B cell (primary cell): ENCODE results near the gene EEF1AKMT3. TPM values are rescaled to one million over a fixed set of nuclear protein-coding genes. Genes with fewer than 3 reads are reported as not detected.
A peak's percentile ranks its signal among the peaks of the same experiment; 100 is the strongest.

Experiments used
- ATAC-seq: fragments of 200-7000 bp; cut with Tn5 transposase; one replicate; pipeline ENCODE4 v1.10.0; 2021; ENCODE audit warnings: low read depth, mild to moderate bottlenecking, moderate number of reproducible peaks, moderate library complexity
- CTCF ChIA-PET: fragments of 350-600 bp; sonication (Branson Sonifier 250); formaldehyde crosslinking; loops from one replicate; lab custom pipeline; 2021; ENCODE audit warnings: antibody characterized with exemption, inconsistent platforms; lab: Charles Lee
- POLR2A ChIA-PET: fragments of 350-600 bp; sonication (Branson Sonifier 250); formaldehyde crosslinking; loops from one replicate; lab custom pipeline; 2021; ENCODE audit warnings: antibody characterized with exemption; lab: Charles Lee
- DNase-seq: peaks from one replicate; pipeline ENCODE4 v3.0.0; 2013
- H2AFZ ChIP-seq: 2 replicates; pipeline ENCODE4 v1.6.1; 2012; ENCODE audit warnings: mild to moderate bottlenecking, low read depth, low read length; ENCODE audit not compliant: insufficient read depth, poor library complexity, severe bottlenecking
- H3K27ac ChIP-seq, 2 donors: 1 replicate in 1 of 2; 2 replicates in 1 of 2; pipeline ENCODE4 v1.5.1; 2012 to 2013; ENCODE audit warnings: low read length in 2 of 2, mild to moderate bottlenecking in 2 of 2, moderate library complexity in 1 of 2
- H3K27me3 ChIP-seq, 4 experiments: fragments of 200-600 bp in 1 of 4; sonication (generic) in 1 of 4; replicated peaks in 1 of 4; 1 replicate in 2 of 4; 2 replicates in 2 of 4; pipeline versions ENCODE4 v1.6.1 to v1.7.0; 2013 to 2016; ENCODE audit warnings: low read length in 3 of 4, mild to moderate bottlenecking in 2 of 4, mixed read lengths in 1 of 4, moderate library complexity in 1 of 4; ENCODE audit not compliant: insufficient read depth in 4 of 4, control insufficient read depth in 3 of 4; ENCODE audit errors: control extremely low read depth in 1 of 4
- H3K36me3 ChIP-seq, 2 experiments: replicated peaks in 1 of 2; 1 replicate in 1 of 2; 2 replicates in 1 of 2; pipeline versions ENCODE4 v1.6.1 to v1.7.1; 2013; ENCODE audit warnings: low read length in 1 of 2; ENCODE audit not compliant: insufficient read depth in 2 of 2, control insufficient read depth in 1 of 2; ENCODE audit errors: control extremely low read depth in 1 of 2, extremely low read depth in 1 of 2
- H3K4me1 ChIP-seq, 2 donors: fragments of 200-600 bp in 1 of 2; sonication (generic) in 1 of 2; 1 replicate in 1 of 2; 2 replicates in 1 of 2; pipeline versions ENCODE4 v1.5.1 to v1.6.1; 2013 to 2017; ENCODE audit warnings: low read length in 2 of 2; ENCODE audit not compliant: control insufficient read depth in 2 of 2, insufficient read depth in 2 of 2
- H3K4me2 ChIP-seq: replicated peaks from 2 replicates; pipeline ENCODE3; 2012; ENCODE audit warnings: mild to moderate bottlenecking, low read depth, low read length; ENCODE audit not compliant: poor library complexity, severe bottlenecking
- H3K4me3 ChIP-seq, 5 experiments: fragments of 200-600 bp in 1 of 5; sonication (generic) in 1 of 5; 1 replicate in 3 of 5; 2 replicates in 2 of 5; pipeline versions ENCODE4 v1.5.1 to v1.7.0; 2011 to 2016; ENCODE audit warnings: low read length in 4 of 5, mild to moderate bottlenecking in 4 of 5, low read depth in 2 of 5, control low read depth in 1 of 5, moderate library complexity in 1 of 5; ENCODE audit not compliant: insufficient read depth in 1 of 5; ENCODE audit errors: control extremely low read depth in 1 of 5, extremely low read depth in 1 of 5
- H3K79me2 ChIP-seq: fragments of 200-600 bp; sonication (generic); one replicate; pipeline ENCODE4 v1.6.0; 2016; ENCODE audit warnings: low read length; ENCODE audit not compliant: control insufficient read depth, insufficient read depth
- H3K9ac ChIP-seq: fragments of 200-600 bp; sonication (generic); 2 replicates; pipeline ENCODE4 v1.6.1; 2017; ENCODE audit warnings: mild to moderate bottlenecking, low read length, moderate library complexity
- H3K9me3 ChIP-seq, 3 donors: one replicate each; pipeline versions ENCODE4 v1.6.1 to v1.7.1; 2013; ENCODE audit warnings: low read length in 2 of 3; ENCODE audit not compliant: control insufficient read depth in 2 of 3, insufficient read depth in 1 of 3; ENCODE audit errors: control extremely low read depth in 1 of 3
- H4K20me1 ChIP-seq: 2 replicates; pipeline ENCODE4 v1.6.0; 2012; ENCODE audit warnings: mild to moderate bottlenecking, low read length; ENCODE audit not compliant: insufficient read depth, control insufficient read depth, poor library complexity, severe bottlenecking
- H3K27ac Mint-ChIP-seq: one replicate; pipeline ENCODE4 v1.8.0; 2021; ENCODE audit warnings: mixed read lengths
- H3K27me3 Mint-ChIP-seq: one replicate; pipeline ENCODE4 v1.8.0; 2021; ENCODE audit warnings: mixed read lengths
- H3K4me1 Mint-ChIP-seq: one replicate; pipeline ENCODE4 v1.8.0; 2021; ENCODE audit warnings: mixed read lengths
- H3K4me3 Mint-ChIP-seq: one replicate; pipeline ENCODE4 v1.8.0; 2021; ENCODE audit warnings: mixed read lengths
- H3K9me3 Mint-ChIP-seq: one replicate; pipeline ENCODE4 v1.8.0; 2022; ENCODE audit warnings: mixed read lengths; ENCODE audit not compliant: insufficient read depth
- EZH2 ChIP-seq: IDR thresholded peaks from 2 replicates; pipeline ENCODE4 v1.6.1; 2012; ENCODE audit warnings: borderline replicate concordance, low read depth, mild to moderate bottlenecking, moderate library complexity, low read length; ENCODE audit not compliant: insufficient read depth, poor library complexity, severe bottlenecking
- WGBS: methylation state at CpG from one replicate; pipeline ENCODE4 v1.1.5; 2013; ENCODE audit warnings: missing lambda C conversion rate; ENCODE audit not compliant: insufficient coverage; 5-methylcytosine and 5-hydroxymethylcytosine counted together
- intact Hi-C: fragments of 100-400 bp; cut with micrococcal nuclease; formaldehyde crosslinking; loops from one replicate; pipeline ENCODE4 v1.10.0; 2022
- polyA plus RNA-seq: library from polyadenylated mRNA; depleted of rRNA; stranded (reverse); fragments of >200 nt; gene quantifications from 2 replicates; pipeline ENCODE4 v1.2.3, GENCODE V29; 2012
- total RNA-seq, 2 donors: library from RNA; stranded (reverse); fragments of 120-200 nt in 1 of 2; gene quantifications; 1 replicate in 1 of 2; 2 replicates in 1 of 2; pipeline versions ENCODE4 v1.2.3 to v1.2.4, GENCODE V29; 2013 to 2022
- TF ChIP-seq, protein P1 (sequence below): fragments of 200-600 bp; IDR thresholded peaks from one replicate; pipeline ENCODE4 v1.8.0; 2022; ENCODE audit warnings: antibody characterized with exemption, mild to moderate bottlenecking

The EEF1AKMT3 gene
- total and polyA plus RNA-seq, 2 donors (not counting 1 experiment from before 2014, with no cell fraction given): 0.89 to 1.3 TPM

DNA sequence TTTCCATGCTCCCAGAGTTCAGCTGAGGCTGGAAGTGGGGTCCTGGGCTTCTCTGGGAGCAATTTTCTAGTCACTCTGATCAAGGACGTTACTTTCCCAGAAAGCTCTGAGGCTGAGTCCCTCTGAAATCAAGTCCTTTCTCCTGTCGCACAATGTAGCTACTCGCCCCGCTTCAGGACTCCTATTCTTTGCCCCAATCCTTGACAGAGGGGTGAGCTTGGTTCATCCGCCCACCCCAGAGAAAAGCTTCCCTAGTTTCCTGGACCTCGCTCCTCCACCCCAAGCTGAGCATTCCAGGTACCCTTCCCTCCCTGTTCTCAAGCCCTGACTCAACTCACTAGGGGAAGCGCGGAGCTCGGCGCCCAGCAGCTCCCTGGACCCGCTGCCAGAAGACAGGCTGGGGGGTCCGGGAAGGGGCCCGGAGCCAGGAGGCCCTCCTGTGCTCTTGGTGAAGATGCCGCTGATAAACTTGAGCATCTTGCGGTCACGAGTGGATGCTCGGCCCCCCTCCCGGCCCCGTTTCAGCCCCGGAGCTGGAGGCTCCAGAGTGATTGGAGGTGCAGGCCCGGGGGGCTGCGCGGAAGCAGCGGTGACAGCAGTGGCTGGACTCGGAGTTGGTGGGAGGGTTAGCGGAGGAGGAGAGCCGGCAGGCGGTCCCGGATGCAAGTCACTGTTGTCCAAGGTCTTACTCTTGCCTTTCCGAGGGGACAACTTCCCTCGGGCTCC lies 35.5 kb upstream of the EEF1AKMT3 start:
- ATAC-seq: no peak
- no peak overlapping the region for H3K4me3 Mint-ChIP-seq
- Histone ChIP-seq H3K79me2 (peaks cover 48% of the 10 kb centered on the region), H3K9ac (no peak overlapping the region), H3K4me3 (no peak overlapping the region), H2AFZ (no peak overlapping the region), H4K20me1 (peaks cover 57% of the 10 kb centered on the region), H3K4me2 (no peak overlapping the region), H3K4me1 (peaks cover 25 to 31% of the 10 kb centered on the region in 2 donors), H3K36me3 (peaks cover 0 to 57% of the 10 kb centered on the region in 2 experiments), H3K9me3 (no peaks in the 10 kb centered on the region), H3K27ac (no peak overlapping the region), H3K27me3 (no peaks in the 10 kb centered on the region)
- WGBS: 99% methylated on average over 31 of the region's 31 CpGs
- ChIA-PET CTCF (no interaction called here), POLR2A (interaction anchor here (0.6 kb wide), 1 partner anchor 65 kb away, joined by 3 read pairs; no protein-coding TSS in a partner anchor)
- DNase-seq: no peak
- no peaks in the 10 kb centered on the region for H3K9me3 Mint-ChIP-seq
- H3K4me1 Mint-ChIP-seq: peaks cover 27% of the 10 kb centered on the region
- H3K27me3 Mint-ChIP-seq: no peaks in the 10 kb centered on the region
- intact Hi-C loops: no loop called here
- TF ChIP-seq, protein P1, sequence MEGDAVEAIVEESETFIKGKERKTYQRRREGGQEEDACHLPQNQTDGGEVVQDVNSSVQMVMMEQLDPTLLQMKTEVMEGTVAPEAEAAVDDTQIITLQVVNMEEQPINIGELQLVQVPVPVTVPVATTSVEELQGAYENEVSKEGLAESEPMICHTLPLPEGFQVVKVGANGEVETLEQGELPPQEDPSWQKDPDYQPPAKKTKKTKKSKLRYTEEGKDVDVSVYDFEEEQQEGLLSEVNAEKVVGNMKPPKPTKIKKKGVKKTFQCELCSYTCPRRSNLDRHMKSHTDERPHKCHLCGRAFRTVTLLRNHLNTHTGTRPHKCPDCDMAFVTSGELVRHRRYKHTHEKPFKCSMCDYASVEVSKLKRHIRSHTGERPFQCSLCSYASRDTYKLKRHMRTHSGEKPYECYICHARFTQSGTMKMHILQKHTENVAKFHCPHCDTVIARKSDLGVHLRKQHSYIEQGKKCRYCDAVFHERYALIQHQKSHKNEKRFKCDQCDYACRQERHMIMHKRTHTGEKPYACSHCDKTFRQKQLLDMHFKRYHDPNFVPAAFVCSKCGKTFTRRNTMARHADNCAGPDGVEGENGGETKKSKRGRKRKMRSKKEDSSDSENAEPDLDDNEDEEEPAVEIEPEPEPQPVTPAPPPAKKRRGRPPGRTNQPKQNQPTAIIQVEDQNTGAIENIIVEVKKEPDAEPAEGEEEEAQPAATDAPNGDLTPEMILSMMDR: no peak
- TF ChIP-seq EZH2: no peak
- peak overlapping the region; percentile 57 for H3K27ac Mint-ChIP-seq
